GM18873 (cell line): ENCODE data around the gene SLC22A4.

Source experiments
- ATAC-seq: cut with Tn5 transposase; IDR thresholded peaks from one replicate; pipeline ENCODE4 v1.9.1; 2021; ENCODE audit warnings: mild to moderate bottlenecking, moderate library complexity, moderate number of reproducible peaks; ENCODE audit not compliant: unreplicated experiment, low FRiP score

The SLC22A4 gene

GRCh38 chr5:132369474-132370180 lies 75.4 kb downstream of the SLC22A4 start, which contains the start of gene SLC22A5:
TSS of gene SLC22A5 (plus strand) at chr5:132369710. CDS start at chr5:132369973, 263 bp downstream.
- peak; percentile 79 for ATAC-seq

GRCh38 chr5:132370181-132370970 lies 76.2 kb downstream of the SLC22A4 start:
- ATAC-seq, result no peak

- ATAC-seq, result no peak
Measured at GRCh38 chr5:132370971-132371602, 76.9 kb downstream of the SLC22A4 start.

GRCh38 chr5:132371603-132371994 lies 77.4 kb downstream of the SLC22A4 start:
- ATAC-seq, result no peak

GRCh38 chr5:132372127-132372526 lies 77.9 kb downstream of the SLC22A4 start:
- no peak for ATAC-seq

GRCh38 chr5:132372542-132372941 lies 78.3 kb downstream of the SLC22A4 start:
- no peak for ATAC-seq

- no peak for ATAC-seq
Measured at GRCh38 chr5:132375957-132376356, 81.8 kb downstream of the SLC22A4 start.

- no peak for ATAC-seq
Measured at GRCh38 chr5:132376694-132377641, 82.8 kb downstream of the SLC22A4 start.

- no peak for ATAC-seq
Measured at GRCh38 chr5:132377738-132378137, 83.5 kb downstream of the SLC22A4 start.

GRCh38 chr5:132378580-132378979 lies 84.4 kb downstream of the SLC22A4 start:
- ATAC-seq, result no peak

- ATAC-seq, result no peak
Measured at GRCh38 chr5:132380047-132380446, 85.9 kb downstream of the SLC22A4 start.

GRCh38 chr5:132380741-132381140 lies 86.5 kb downstream of the SLC22A4 start:
- no peak for ATAC-seq

- no peak for ATAC-seq
Measured at GRCh38 chr5:132381614-132382013, 87.4 kb downstream of the SLC22A4 start.

- no peak for ATAC-seq
Measured at GRCh38 chr5:132383261-132383660, 89.1 kb downstream of the SLC22A4 start.

GRCh38 chr5:132383984-132384383 lies 89.8 kb downstream of the SLC22A4 start:
- ATAC-seq, result no peak

- no peak for ATAC-seq
Measured at GRCh38 chr5:132384506-132385050, 90.4 kb downstream of the SLC22A4 start.

- ATAC-seq, result no peak
Measured at GRCh38 chr5:132385326-132386105, 91.3 kb downstream of the SLC22A4 start.

GRCh38 chr5:132386644-132387286 lies 92.6 kb downstream of the SLC22A4 start:
- peak; percentile 75 for ATAC-seq
